ENCODE results near the gene ADPRS. TPM values are rescaled to one million over a fixed set of nuclear protein-coding genes. Genes with fewer than 3 reads are reported as not detected.
A peak's percentile ranks its signal among the peaks of the same experiment; 100 is the strongest.

ADPRS gene
- total and polyA plus RNA-seq, 9 of the 15 experiments (the other 6 are each of a cell fraction or from before 2014, with no cell fraction given): 5.9 to 40.0 (median 27.4) TPM

DNA sequence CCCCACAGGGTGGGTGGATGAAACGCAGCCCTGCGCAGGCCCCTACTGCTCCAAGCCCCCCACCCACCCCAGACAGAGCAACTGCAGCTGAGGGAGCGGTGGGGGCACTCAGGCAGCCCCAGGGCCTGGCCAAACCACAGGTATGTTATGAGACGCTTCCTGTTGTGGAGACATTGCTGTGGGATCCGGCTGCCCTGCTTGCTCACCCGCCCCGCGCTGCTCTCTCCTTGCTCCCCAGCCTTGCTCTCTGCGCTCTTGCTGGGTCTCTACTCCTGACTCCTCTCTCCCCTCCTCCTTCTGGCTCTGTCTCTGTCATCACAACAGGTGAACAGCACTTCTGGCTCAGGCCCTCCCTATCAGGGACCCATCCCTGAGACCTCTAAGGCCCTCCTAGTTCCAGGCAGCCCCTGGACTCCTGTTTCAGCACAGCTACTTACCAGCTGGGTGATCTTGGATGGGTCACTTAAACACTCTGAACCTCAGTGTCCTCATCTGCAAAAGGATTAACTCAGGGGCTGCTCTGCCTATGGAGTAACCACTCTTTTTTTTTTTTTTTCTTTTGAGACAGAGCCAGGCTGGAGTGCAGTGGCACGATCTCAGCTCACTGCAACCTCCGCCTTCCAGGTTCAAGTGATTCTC is 20.5 kb downstream of the ADPRS start:
- in situ Hi-C loops (cut with MboI) (no loop called here), intact Hi-C loops (cut with micrococcal nuclease) (no loop called here)
- ChIA-PET POLR2A (interaction anchor here (0.7 kb wide), 1 partner anchor 12 kb away, joined by 3 read pairs; no protein-coding TSS in a partner anchor), CTCF (ENCODE audit: low intra/inter-chr PET ratio) (no interaction called here)
- ATAC-seq (peak; percentile 20; the same call in 2 of the 3 replicates), DNase-seq (ENCODE audit: extremely low read depth in 1 of 4, low spot score in 3 of 4) (no peak), FAIRE-seq (peak; percentile 44)
- WGBS (ENCODE audit: insufficient coverage, low coverage, missing lambda C conversion rate): 58% methylated on average over 10 of the region's 11 CpGs
- TF ChIP-seq ZC3H4 (CRISPR knock-in tag; IDR thresholded peaks at IDR 0.05; ENCODE audit: borderline replicate concordance) (no peak), ZNF384 (IDR thresholded peaks at IDR 0.05; ENCODE audit: low read depth, low read length) (no peak), ZNF347 (CRISPR knock-in tag; IDR thresholded peaks at IDR 0.05; ENCODE audit: low read depth) (no peak), HDAC8 (tag; IDR thresholded peaks at IDR 0.05) (no peak), BCOR (IDR thresholded peaks at IDR 0.05) (no peak), CHD1 (IDR thresholded peaks at IDR 0.05; ENCODE audit: low read length) (no peak), ZNF184 (CRISPR knock-in tag; IDR thresholded peaks at IDR 0.05) (no peak), CXXC5 (CRISPR knock-in tag; IDR thresholded peaks at IDR 0.05) (no peak), ESRRA (IDR thresholded peaks at IDR 0.05; ENCODE audit: borderline replicate concordance, low read depth) (no peak)
- TF ChIP-seq, protein P1, sequence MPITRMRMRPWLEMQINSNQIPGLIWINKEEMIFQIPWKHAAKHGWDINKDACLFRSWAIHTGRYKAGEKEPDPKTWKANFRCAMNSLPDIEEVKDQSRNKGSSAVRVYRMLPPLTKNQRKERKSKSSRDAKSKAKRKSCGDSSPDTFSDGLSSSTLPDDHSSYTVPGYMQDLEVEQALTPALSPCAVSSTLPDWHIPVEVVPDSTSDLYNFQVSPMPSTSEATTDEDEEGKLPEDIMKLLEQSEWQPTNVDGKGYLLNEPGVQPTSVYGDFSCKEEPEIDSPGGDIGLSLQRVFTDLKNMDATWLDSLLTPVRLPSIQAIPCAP (CRISPR knock-in tag; IDR thresholded peaks at IDR 0.05; ENCODE audit: borderline replicate concordance): no peak
- TF ChIP-seq, protein P2, sequence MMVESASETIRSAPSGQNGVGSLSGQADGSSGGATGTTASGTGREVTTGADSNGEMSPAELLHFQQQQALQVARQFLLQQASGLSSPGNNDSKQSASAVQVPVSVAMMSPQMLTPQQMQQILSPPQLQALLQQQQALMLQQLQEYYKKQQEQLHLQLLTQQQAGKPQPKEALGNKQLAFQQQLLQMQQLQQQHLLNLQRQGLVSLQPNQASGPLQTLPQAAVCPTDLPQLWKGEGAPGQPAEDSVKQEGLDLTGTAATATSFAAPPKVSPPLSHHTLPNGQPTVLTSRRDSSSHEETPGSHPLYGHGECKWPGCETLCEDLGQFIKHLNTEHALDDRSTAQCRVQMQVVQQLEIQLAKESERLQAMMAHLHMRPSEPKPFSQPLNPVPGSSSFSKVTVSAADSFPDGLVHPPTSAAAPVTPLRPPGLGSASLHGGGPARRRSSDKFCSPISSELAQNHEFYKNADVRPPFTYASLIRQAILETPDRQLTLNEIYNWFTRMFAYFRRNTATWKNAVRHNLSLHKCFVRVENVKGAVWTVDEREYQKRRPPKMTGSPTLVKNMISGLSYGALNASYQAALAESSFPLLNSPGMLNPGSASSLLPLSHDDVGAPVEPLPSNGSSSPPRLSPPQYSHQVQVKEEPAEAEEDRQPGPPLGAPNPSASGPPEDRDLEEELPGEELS (CRISPR knock-in tag; IDR thresholded peaks at IDR 0.05; ENCODE audit: borderline replicate concordance): no peak
- TF ChIP-seq, protein P3, sequence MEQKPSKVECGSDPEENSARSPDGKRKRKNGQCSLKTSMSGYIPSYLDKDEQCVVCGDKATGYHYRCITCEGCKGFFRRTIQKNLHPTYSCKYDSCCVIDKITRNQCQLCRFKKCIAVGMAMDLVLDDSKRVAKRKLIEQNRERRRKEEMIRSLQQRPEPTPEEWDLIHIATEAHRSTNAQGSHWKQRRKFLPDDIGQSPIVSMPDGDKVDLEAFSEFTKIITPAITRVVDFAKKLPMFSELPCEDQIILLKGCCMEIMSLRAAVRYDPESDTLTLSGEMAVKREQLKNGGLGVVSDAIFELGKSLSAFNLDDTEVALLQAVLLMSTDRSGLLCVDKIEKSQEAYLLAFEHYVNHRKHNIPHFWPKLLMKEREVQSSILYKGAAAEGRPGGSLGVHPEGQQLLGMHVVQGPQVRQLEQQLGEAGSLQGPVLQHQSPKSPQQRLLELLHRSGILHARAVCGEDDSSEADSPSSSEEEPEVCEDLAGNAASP (IDR thresholded peaks at IDR 0.05): no peak
- TF ChIP-seq, protein P4, sequence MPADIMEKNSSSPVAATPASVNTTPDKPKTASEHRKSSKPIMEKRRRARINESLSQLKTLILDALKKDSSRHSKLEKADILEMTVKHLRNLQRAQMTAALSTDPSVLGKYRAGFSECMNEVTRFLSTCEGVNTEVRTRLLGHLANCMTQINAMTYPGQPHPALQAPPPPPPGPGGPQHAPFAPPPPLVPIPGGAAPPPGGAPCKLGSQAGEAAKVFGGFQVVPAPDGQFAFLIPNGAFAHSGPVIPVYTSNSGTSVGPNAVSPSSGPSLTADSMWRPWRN (IDR thresholded peaks at IDR 0.05; ENCODE audit: low read depth): no peak
- TF ChIP-seq, protein P5, sequence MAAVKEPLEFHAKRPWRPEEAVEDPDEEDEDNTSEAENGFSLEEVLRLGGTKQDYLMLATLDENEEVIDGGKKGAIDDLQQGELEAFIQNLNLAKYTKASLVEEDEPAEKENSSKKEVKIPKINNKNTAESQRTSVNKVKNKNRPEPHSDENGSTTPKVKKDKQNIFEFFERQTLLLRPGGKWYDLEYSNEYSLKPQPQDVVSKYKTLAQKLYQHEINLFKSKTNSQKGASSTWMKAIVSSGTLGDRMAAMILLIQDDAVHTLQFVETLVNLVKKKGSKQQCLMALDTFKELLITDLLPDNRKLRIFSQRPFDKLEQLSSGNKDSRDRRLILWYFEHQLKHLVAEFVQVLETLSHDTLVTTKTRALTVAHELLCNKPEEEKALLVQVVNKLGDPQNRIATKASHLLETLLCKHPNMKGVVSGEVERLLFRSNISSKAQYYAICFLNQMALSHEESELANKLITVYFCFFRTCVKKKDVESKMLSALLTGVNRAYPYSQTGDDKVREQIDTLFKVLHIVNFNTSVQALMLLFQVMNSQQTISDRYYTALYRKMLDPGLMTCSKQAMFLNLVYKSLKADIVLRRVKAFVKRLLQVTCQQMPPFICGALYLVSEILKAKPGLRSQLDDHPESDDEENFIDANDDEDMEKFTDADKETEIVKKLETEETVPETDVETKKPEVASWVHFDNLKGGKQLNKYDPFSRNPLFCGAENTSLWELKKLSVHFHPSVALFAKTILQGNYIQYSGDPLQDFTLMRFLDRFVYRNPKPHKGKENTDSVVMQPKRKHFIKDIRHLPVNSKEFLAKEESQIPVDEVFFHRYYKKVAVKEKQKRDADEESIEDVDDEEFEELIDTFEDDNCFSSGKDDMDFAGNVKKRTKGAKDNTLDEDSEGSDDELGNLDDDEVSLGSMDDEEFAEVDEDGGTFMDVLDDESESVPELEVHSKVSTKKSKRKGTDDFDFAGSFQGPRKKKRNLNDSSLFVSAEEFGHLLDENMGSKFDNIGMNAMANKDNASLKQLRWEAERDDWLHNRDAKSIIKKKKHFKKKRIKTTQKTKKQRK (IDR thresholded peaks at IDR 0.05; ENCODE audit: borderline replicate concordance, low read depth, low read length): no peak
- H3K9me1 ChIP-seq (ENCODE audit: control insufficient read depth, insufficient read depth, low read length): no peaks in the 10 kb centered on the region
- H3K27ac ChIP-seq (ENCODE audit: extremely low read depth, low read depth, low read length): no peak overlapping the region
- 0 out of 4 replicates have a peak overlapping the region, but pooled peaks of 1 of the 2 experiments have one; percentile 29 for H3K9ac ChIP-seq (ENCODE audit: insufficient read depth in 1 of 2, low read depth in 2 of 2, low read length in 2 of 2)
- no peaks in the 10 kb centered on the region for H3K36me3 ChIP-seq (ENCODE audit: control insufficient read depth, insufficient read depth, low read length)
- H3K79me2 ChIP-seq (ENCODE audit: control insufficient read depth, insufficient read depth, low read length): no peaks in the 10 kb centered on the region
- no peaks in the 10 kb centered on the region for H3K27me3 ChIP-seq (ENCODE audit: control insufficient read depth in 2 of 2, insufficient read depth in 2 of 2, low read length in 2 of 2)
- H2AFZ ChIP-seq (ENCODE audit: low read depth, low read length): no peak overlapping the region
- no peaks in the 10 kb centered on the region for H3K9me3 ChIP-seq (replicated peaks; ENCODE audit: control insufficient read depth, insufficient read depth, low read depth, low read length)
- no TSS peak for BruUV-seq (replicated peaks)
- no peak overlapping the region for H3K4me2 ChIP-seq (ENCODE audit: insufficient read depth, low read length)
- no peaks in the 10 kb centered on the region for H4K20me1 ChIP-seq (replicated peaks; ENCODE audit: control insufficient read depth, insufficient read depth, low read length)
- peaks cover 0 to 21% of the 10 kb centered on the region in 2 experiments; a peak in 3 of 5 replicates for H3K4me1 ChIP-seq (replicated peaks in 1 of 2; ENCODE audit: control insufficient read depth in 2 of 2, insufficient read depth in 2 of 2, low read length in 2 of 2)
- no peak overlapping the region for H3K4me3 ChIP-seq
